GM18870 (cell line): Measurements from ENCODE around the gene AMPD3.

Experiments used
- ATAC-seq: cut with Tn5 transposase; IDR thresholded peaks from one replicate; pipeline ENCODE4 v1.9.1; 2021; ENCODE audit warnings: moderate library complexity; ENCODE audit not compliant: unreplicated experiment

AMPD3 gene

DNA sequence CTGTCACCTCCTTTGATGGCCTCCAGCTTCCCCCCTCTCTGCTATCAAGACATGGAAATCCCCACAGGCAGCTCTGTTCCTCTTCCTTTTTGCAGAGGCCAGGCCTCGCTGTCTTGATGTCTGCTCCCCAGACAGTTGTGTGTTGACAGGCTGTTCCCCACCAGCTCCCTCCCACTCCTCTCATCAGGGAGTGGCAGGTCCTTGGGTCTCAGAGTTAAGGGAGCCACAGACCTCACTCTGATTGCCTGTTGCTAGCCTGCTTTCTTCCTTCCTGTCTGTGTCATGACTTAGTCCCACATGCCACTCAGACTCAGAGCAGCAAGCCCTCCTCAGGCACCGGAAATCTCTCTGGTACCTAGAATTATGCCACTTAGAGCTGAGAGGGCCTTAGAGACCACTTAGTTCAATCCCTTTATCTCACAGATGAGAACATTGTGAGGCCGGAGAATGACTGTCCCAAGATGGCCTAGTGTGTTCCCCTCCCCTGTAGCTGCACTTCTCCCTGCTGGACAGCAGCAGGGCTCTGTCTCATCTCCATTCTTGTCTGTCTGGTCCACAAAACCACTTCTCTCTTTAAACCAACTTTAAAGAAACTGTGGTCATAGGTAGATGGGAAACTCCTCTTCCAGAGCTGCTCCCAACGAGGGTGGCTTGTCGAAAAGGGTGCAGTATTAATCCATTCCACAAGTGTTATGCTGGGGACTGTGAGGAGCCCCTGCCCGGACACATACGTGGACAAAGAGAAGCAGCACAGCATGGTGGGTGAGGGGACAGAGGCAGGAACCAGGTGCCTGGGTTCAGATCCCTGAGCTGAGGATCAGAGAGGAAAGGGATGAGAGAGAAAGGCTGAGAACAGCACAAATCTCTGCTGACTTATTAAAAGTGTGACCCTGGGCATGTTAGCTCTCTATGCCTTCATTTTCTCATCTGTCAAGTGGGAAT lies 4.2 kb downstream of the AMPD3 start:
- peak; percentile 60 for ATAC-seq

DNA sequence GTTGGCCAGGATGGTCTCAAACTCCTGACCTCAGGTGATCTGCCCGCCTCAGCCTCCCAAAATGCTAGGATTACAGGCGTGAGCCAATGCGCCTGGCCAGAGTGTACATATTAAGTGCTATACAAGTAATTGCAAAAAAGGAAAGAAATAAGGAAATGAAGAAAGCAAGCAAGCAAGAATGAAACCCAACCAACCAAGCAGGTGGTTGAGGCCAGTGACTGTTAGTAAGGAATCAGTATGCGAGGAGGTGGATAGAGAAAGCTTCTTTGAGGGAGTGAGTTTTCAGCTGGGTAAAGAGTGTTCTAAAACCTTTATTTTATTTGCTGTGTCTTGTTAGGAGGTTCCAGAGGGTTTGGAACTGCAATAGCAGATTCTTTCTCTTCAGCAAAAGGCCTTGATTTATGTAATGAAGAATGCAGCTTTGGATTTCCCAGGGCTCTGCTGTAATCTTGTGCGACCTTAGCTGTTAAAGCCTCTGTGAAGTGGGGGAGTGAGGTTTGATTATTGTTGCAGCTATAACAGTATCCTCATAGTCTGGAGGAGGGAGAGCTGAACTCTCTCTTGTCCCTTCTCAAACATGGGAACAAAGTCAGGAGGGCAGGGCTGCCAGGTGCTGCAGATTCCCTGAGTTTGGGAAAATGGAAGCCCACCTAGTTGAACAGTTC lies 5.7 kb downstream of the AMPD3 start:
- peak; percentile 35 for ATAC-seq

DNA sequence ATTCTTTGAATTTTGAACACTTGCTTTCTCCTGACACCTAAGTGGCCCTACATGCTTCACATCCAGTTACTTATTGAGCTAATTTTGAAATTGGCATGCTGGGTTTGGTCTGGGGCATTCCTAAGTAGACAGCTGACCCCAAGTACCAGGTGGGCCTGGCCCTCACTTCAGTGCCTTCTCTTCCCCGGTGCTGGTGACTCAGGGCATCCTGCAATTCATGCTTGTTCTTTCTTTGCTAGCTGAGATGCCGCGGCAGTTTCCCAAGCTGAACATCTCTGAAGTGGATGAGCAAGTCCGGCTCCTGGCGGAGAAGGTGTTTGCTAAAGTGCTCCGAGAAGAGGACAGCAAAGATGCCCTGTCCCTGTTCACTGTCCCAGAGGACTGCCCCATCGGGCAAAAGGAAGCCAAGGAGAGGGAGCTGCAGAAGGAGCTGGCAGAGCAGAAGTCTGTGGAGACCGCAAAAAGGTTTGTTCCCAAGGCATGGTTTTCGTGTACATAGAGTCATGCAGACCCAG lies 6.3 kb downstream of the AMPD3 start:
- ATAC-seq, result no peak

DNA sequence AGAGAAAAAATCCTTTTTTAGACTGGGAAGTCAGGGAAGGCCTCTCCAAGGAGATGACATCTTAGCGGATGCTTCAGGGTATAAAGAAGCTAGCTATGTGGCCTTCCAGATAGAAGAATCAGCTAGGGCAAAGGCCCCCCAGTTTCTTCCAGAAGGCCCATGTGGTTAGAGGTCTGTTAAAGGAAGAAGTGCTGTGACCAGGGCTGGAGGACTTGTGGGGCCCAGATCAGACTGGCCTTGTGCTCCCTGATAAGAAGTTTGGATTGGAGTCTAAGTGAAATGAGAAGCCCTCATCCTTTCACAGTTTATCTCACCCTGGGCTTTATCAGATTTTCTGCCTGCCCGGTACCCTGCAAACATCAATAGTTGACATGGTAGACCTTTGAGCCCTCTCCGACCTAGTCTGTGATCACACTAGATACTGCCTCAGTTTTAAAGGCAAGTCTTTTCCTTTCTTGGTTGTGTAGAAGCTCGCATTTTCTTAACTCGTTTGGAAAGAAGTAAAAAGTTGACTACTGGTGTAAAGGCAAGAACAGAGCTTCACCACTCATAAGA lies 7.8 kb downstream of the AMPD3 start:
- no peak for ATAC-seq

DNA sequence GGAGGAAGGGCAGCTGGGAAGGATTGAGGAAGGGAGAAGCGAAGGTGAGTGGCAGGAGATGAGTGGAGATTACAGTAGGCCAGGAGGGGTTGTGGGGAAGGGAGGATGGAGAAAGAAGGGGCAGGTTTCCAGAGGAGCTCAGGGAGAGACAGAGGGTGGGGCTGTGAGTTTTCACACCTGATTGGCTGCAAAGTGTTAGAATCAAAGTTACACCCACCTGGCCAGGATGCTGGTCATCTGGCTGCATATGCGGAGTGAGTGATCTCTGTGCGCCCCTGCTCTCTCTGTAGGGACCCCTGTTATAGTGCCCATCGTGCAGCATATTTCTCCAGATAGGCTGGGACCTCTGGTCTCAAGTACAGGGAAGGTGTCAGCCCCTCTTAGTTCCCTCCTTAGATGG lies 18.3 kb downstream of the AMPD3 start:
- ATAC-seq, result no peak

DNA sequence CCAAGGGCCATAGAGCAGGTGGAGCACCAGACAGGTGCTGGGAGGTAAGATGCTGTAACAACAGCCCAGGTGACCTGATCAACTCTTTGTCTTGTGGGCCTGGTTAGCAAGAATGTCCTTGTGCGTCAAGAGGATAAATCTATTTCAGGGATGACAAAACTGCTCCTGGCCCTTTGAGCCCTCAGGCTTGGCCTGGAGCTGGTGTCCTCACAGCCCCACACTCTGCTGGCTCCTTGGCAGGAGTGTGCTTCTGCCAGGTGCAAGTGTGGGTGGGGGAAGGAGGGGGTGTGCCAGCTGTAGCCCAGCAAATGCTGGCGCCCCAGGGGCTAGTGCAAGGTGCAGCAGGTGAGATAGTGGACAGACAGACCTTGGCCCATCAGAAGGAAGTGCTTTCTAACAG lies 19.5 kb downstream of the AMPD3 start:
- ATAC-seq, result no peak

DNA sequence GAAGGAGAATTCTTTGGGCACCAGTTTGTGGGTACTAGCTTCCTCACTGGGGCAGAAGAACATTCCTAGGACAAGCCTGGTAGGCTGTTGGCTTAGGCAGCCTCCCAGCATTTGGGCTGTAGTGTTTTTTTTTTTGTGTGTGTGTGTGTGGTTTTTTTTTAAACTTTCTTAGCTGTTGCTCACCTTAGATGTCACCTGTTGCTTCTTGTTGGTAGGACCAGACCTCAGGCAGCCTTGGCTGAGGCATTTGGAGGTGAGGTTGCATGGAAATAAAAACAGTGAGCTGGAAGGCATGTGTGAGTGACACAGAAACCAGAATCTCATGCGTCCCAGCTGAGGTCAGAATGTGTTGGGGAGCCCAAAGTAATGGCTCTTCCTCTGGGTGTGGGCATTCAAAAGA lies 21.3 kb downstream of the AMPD3 start:
- no peak for ATAC-seq

DNA sequence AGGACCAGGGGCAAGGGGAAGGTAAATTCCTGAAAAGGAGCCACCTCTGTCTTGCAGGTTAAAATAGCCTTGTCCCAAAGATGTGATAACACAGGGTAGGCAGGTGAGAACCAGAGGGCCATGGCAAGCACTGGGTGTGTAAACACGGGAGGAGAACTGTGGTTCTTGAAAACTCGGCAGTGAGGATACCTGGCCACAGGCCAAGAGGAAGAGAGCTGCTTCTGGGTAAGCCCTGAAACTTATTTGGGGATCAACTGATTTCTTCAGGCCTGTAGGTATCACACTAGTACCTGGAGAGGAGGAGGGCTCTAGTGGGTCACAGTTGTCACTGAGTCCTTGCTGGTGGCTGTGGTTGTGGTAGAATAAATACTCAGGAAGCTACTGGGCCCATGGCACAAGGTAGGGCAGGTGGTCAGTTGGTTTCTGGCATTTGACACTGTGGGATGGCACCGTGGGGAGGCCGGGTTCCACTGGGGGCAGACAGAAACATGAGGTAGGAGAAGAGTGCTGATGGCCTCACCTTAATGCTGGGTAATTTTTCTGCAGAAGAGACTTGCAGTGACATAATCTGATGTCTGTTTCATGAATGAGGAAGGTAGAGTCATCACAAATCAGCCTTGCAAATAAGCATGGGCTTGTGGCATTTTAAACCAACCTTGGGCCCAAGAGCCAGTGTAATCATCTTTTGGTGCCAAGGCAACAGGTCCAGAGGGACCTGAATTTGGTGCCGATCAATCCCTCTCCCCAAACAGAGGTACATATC lies 22.0 kb downstream of the AMPD3 start:
- ATAC-seq, result no peak

DNA sequence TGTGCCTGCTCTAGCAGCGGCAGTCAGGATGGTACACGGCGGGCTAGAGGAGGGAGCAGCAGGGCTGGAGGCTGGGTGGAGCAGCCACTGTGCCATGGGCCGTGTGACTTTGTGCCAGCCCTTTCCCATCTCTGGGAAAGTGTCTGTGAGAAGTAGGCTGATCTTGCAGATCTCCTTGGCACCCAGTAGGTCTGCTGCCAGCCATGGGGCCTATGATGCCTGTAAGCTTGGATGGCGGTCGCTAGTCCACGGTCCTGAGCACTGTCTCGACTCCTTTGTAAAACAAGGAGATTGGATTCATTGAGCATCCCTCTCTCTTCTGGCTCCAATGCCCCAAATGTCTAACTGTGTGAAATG lies 22.6 kb downstream of the AMPD3 start:
- no peak for ATAC-seq

DNA sequence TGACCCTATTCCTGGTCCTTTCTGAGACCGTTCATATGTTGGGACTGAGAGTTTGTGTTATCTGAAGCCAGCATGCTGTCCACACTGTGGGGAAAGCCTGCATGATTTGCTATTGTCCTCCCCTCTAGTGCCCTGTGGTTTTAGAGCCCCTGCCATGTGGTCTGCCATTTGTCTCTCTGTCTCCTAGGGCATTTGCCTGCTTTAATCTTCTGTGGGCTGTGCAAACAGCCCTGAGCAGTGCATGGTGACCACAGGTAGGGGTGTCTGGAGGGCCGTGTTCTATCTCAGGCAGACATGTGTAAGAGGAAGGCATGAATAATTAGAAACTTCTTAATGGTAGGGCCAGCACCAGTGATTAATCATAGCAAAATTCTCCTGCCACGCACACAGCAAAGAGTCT lies 23.0 kb downstream of the AMPD3 start:
- ATAC-seq, result no peak

DNA sequence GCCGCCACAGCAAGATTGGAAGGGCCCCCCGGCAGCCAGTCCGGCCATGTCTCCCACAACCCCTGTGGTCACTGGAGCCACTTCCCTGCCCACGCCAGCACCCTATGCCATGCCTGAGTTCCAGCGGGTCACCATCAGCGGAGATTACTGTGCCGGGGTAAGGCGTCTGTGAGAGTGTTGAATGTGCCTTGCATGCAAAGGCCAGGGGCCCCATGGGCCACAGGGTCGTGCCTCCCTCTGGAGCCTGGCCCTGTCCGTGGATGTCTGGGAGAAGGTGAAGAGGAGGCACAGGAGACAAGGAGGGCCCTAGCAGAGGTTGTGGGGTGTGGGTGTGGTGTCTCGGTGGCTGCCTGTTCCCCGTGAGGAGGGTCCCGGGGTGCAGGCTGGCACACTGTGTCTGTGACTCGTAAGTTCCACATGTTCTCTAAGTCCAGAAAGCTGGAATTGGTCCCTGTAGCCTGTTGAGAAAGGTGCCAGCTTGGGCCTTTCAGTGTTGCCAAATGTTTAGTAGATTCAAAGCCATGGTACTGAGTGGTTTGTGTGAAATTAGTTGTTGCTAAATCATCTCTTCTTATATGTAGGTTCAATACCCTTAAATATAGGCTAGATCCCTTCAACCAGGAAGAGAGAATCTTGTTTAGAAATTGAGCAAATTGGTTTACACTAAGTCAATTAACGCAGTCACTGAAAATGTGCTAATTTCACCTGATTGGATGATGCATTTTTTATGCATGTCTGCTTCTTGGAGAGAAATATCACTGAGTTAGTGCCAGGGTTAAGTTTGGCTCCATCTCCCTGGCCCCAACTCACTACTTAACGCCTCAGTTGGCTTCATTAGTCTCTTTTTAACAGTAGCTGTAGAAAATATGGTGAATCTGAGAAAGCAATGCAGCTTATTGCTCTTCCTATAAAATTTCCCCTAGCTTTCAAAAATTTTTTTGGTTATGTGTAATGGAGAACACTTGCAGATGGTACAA lies 23.8 kb downstream of the AMPD3 start:
- ATAC-seq, result no peak

DNA sequence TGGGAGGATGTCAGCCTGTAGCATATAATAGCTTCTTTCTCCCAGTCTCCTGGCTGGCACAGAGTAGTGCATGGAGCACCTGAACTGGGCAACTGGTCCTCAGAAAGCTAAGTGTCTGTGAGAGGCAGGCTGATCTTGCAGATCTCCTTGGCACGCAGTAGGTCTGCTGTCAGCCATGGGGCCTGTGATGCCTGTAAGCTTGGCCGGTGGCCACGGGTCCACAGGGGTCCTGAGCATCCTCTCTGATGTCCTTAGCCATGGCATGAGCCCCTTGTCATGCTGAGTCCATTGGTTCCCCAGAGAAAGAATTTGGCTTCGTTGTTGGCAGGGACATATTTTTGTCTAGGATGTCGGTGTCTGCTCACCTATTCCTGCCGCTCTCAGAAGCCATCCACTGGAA lies 25.0 kb downstream of the AMPD3 start:
- ATAC-seq, result no peak

DNA sequence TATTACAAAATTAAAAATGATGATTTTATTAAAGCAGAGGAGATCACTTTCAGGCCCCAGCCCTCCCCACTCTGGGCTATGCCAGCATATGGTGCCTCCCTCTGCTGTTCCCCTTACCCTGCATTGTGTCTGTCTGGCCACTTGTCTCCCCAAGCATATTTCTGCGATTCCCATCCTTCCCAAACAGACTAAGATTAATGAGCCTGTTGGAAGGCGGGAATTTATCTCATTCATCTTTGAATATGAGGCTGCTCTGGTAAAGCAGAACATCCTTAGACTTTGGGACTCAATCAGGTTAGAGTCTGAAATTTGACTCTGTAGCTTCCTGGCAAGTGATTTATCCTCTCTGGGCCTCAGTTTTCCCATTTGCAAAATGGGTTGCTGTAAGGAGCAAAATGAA lies 25.7 kb downstream of the AMPD3 start:
- ATAC-seq, result no peak

DNA sequence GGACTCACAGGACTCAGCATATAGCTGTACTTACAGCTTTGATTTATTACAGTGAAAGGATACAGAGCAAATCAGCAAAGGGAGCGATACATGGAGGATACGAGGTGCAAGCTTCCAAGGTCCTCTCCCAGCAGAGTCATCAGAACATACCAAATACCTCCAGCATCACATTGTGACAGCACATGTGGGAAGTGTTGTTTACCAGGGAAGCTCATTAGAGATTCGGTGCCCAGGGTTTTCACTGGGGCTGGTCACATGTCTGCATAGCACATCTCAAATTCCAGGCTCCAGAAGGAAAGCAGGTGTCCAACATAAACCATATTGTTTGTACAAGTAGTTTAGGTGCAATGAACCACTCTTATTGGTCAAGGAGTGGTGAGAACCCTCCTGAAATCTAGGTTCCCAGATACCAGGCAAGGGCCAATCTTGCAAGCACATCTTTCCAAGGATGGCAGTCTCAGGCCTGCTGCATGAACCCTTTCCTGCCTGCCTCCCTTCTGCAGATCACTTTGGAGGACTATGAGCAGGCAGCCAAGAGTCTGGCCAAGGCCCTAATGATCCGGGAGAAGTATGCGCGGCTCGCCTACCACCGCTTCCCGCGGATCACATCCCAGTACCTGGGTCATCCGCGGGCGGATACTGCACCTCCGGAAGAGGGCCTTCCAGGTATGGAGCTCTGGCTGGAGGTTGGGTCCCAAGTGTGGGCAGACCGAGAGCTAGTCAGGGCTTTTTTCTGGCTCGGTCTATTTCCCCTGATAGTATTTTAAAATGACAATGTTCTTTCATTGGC lies 26.7 kb downstream of the AMPD3 start:
- no peak for ATAC-seq

DNA sequence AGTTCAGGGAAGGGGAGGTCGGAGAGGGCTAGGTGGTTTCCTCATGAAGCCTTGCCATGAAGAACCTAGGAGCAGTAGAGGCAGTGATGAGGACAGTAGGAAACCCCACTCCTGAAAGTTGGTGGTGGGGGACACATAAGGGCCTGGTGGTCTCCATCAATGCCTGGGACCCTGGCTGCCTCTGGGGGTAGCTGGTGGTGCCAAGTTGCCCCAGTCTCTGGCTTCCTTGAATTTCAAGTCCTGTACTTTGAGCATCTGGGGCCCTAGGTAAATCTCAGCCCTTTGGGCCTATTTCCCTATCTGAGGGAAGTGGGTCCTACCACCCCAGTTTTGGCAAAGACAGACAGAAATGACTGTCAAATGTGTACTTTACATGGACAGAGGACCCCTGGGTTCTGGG lies 28.1 kb downstream of the AMPD3 start:
- ATAC-seq, result no peak

DNA sequence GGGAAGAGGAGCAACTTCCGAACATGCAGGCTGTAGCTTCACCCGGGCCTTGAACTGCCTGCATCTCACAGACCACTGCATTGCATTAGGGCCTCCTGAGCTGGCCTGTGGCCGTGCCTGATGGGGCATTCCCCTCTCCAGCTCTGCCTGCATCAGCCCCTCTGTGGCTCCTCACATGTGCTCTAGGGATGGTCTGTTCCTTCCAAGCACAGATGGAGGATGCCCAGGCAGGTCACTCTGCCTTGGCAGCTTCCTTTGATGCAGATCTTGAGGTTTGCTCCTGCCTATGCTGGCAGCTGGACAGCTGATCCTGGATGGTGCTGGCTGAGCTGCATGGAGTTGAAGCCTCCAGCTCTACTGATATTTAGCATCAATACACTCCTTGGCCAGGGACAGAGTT lies 28.5 kb downstream of the AMPD3 start:
- no peak for ATAC-seq

DNA sequence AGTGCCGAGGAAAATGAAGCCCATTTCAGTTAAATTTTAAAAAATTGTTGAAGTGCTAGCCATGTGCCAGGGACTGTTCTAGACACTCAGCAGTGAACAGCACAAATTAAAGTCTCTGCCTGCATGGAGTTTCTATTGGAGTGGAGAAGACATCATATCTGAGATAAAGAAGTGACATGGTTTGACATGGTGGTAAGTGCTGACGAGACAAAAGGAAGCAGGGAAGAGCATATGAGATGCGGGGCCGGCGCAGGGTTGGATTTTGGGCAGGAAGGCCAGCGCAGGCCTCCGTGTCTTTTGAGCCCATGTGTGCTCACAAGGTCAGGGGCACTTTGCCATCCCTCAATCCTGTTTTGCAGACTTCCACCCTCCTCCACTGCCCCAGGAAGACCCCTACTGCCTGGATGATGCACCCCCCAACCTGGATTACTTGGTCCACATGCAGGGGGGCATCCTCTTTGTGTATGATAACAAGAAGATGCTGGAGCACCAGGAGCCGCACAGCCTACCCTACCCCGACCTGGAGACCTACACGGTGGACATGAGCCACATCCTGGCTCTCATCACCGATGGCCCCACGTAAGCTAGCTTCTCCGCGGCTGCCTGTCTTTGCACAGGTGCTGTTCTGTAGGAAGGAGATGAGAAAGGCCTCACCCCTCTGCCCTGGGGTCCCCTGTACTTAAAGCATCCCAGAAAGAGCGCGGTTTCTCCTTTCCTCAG lies 29.6 kb downstream of the AMPD3 start:
- ATAC-seq, result no peak

DNA sequence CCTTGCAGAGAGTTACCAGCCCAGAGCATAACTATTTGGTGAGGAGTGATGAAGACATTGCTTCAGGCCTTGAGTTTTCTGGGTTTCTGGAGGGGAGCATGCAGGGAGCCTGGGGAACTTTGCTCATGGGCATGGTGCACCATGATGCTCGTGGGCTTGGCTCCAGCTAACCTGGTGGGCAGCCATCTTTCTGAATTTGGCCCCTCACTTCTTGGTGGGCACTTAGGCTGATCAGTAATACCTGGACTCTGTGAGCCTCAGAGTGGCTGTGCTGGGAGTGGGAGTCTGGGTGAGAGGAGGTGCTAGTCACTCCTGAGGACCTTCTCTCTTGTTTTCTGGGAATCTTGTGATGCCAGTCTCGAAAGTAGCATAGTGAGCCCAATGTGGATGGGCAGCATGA lies 30.6 kb downstream of the AMPD3 start:
- ATAC-seq, result no peak
